AG04449 (cell line): ENCODE data around the gene GREB1L.

Experiments used
- CTCF ChIA-PET: fragments of 350-600 bp; formaldehyde crosslinking; extraction: SDS; loops from one replicate; lab custom pipeline; 2021; ENCODE audit warnings: antibody characterized with exemption; lab: Yijun Ruan, JAX
- POLR2A ChIA-PET: fragments of 400-600, 350-600 bp; formaldehyde crosslinking; extraction: SDS; loops from one replicate; lab custom pipeline; 2020; ENCODE audit warnings: antibody characterized with exemption, inconsistent platforms; lab: Yijun Ruan, JAX
- DNase-seq: peaks from one replicate; pipeline ENCODE4 v3.0.0-alpha.2; 2010; ENCODE audit warnings: low read depth, low spot score
- H3K4me3 ChIP-seq: 2 replicates; pipeline ENCODE4 v1.5.1; 2011; ENCODE audit warnings: low read depth, mild to moderate bottlenecking, control low read depth, low read length
- TF ChIP-seq, protein P1 (sequence below): IDR thresholded peaks from one replicate; pipeline ENCODE4 v1.5.1; 2011; ENCODE audit warnings: mild to moderate bottlenecking, moderate library complexity, low read length, control low read depth, inconsistent platforms; ENCODE audit not compliant: insufficient read depth; ENCODE audit errors: missing control alignments

GREB1L gene

DNA sequence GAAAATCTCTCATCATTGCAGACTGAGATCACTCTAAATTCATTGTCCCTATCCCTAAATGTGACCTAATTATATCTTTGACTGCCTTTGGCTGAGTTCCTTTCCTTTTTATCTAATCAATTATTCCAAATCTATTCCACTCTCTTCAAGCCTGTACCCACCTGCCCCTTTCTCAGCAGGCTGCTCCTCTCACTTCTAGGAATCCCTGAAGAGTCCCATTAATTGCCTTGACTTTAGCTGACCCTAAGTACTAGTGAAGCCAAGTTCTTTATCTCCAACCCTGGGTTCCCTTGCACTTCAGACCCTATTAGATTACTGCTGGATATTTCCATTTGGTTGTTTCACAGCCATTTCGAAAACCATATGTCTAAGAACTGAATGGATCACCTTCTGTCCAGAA lies 102.8 kb downstream of the GREB1L start:
- TF ChIP-seq, protein P1, sequence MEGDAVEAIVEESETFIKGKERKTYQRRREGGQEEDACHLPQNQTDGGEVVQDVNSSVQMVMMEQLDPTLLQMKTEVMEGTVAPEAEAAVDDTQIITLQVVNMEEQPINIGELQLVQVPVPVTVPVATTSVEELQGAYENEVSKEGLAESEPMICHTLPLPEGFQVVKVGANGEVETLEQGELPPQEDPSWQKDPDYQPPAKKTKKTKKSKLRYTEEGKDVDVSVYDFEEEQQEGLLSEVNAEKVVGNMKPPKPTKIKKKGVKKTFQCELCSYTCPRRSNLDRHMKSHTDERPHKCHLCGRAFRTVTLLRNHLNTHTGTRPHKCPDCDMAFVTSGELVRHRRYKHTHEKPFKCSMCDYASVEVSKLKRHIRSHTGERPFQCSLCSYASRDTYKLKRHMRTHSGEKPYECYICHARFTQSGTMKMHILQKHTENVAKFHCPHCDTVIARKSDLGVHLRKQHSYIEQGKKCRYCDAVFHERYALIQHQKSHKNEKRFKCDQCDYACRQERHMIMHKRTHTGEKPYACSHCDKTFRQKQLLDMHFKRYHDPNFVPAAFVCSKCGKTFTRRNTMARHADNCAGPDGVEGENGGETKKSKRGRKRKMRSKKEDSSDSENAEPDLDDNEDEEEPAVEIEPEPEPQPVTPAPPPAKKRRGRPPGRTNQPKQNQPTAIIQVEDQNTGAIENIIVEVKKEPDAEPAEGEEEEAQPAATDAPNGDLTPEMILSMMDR, result no peak
- no peak for DNase-seq
- ChIA-PET POLR2A (no interaction called here), CTCF (no interaction called here)
- no peak overlapping the region for H3K4me3 ChIP-seq

DNA sequence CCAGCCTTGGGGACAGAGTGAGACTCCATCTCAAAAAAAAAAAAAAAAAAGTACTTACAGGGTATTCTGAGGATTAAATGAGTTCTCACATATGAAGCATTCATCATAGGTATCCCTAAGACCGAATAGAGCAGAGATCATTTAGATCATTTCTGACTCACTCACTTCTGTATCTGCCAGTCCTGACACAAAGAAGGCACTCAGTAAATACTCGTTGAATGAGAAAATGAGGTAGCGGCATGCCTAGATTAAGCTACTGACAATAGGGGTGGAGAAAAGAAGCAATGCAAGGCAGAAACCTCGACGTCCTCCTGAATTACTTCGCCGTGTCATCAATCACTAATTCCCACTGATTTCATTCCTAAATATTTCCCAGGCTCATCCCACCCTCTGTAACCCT lies 103.8 kb downstream of the GREB1L start:
- H3K4me3 ChIP-seq, result no peak overlapping the region
- CTCF ChIA-PET, result no interaction called here
- TF ChIP-seq, protein P1, result no peak
- POLR2A ChIA-PET, result no interaction called here
- DNase-seq, result no peak

DNA sequence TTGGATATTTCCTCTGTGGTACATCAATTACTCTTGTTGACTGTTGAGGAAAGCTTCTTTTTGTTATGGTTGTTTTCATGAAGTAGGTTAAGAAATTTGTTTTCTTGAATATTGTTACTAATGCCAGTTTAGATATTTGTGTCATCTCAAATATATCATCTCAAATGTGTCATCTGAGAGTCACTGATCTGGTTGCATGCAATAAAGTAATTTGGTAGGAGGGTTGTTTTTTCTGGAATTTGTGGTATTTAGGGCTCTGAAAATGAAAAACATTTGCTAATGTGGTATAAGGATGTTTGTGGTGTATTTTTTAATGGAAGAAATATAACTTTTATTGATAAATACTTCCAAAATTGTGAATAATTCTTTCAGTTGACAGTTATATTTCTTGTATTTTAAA lies 117.7 kb downstream of the GREB1L start:
- H3K4me3 ChIP-seq, result no peak overlapping the region
- TF ChIP-seq, protein P1, result no peak
- ChIA-PET CTCF (interaction anchor here (1.5 kb wide), 1 partner anchor 14 kb away, joined by 3 read pairs; no protein-coding TSS in a partner anchor), POLR2A (no interaction called here)
- DNase-seq, result no peak

DNA sequence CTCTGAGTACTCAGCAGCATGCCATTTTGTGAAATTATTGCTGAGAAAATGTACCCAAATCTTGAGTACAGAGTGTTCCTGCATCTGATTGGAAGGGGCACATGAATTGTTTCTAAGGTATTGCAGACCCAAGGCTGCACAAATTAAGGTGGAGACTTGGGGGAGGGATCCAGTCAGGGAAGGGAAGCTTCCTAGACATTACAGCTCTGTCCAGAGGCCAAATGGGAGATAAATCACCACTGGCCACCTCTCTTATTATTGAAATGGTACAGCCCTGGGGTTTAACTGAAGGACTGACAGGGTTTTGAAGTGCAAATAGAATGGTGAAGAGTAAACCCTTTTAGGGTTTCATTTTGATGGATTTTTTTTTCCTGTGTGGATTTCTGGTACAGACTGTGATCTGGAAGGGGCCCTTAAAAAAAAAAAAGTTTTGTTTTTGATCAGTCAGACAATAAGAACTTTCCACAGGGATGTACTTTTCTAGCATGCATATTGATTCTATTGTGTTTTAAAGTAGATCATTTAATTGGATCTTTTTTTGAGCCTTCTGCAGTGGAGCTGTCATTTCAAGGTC lies 119.4 kb downstream of the GREB1L start:
- ChIA-PET POLR2A (no interaction called here), CTCF (no interaction called here)
- TF ChIP-seq, protein P1, result no peak
- no peak for DNase-seq
- no peak overlapping the region for H3K4me3 ChIP-seq

DNA sequence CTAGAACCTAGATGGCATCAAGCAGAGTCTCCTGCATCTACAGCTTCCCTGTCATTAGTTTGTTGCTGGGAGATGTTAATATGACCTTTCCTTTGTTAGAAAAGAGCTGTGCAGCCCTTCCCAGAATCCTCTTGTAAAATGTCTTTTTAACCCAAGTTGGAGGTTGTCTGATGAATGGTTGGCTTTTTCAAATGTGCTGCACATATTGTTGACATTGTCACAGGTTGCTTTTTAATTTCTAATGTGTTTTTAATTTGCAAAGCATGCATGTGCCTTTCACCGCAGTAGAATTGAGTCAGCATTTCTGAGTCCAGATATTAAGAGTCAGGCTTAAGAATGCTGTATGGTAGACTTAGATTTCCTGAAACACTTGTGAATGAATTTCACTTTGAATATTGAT lies 120.8 kb downstream of the GREB1L start:
- ChIA-PET CTCF (no interaction called here), POLR2A (no interaction called here)
- no peak for DNase-seq
- TF ChIP-seq, protein P1, result no peak
- no peak overlapping the region for H3K4me3 ChIP-seq

DNA sequence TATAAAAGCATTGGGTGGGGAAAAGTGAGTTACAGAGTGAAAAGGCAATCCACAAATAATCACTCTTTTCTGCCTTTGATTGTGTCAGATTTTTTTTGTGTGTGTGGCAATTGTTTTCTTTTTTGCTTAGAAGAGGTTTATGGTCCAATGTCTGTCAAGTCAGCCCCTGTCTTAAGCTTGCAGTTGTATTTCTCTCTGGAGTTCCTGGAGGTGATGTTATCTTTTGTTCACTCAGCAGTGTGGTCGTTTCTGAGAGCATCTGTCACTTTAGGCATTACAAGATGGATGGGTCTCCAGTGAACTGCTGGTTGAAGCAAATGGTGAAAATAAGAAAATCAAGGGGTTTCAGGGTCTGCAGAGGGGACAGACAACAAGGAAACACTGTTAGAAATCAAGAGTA lies 121.3 kb downstream of the GREB1L start:
- DNase-seq, result no peak
- TF ChIP-seq, protein P1, result no peak
- no peak overlapping the region for H3K4me3 ChIP-seq
- CTCF ChIA-PET, result no interaction called here
- POLR2A ChIA-PET, result no interaction called here
